GM21786 (cell line): Measurements from ENCODE around the gene TOM1.
A peak's percentile ranks its signal among the peaks of the same experiment; 100 is the strongest.
"Not testable (repeated sequence)": the region's sequence is repeated elsewhere in the genome, so short reads cannot be mapped to it uniquely, and the experiment has no call there.

Experiments
- ATAC-seq: cut with Tn5 transposase; IDR thresholded peaks from one replicate; pipeline ENCODE4 v1.9.1; 2021; ENCODE audit not compliant: unreplicated experiment

TOM1 gene

DNA sequence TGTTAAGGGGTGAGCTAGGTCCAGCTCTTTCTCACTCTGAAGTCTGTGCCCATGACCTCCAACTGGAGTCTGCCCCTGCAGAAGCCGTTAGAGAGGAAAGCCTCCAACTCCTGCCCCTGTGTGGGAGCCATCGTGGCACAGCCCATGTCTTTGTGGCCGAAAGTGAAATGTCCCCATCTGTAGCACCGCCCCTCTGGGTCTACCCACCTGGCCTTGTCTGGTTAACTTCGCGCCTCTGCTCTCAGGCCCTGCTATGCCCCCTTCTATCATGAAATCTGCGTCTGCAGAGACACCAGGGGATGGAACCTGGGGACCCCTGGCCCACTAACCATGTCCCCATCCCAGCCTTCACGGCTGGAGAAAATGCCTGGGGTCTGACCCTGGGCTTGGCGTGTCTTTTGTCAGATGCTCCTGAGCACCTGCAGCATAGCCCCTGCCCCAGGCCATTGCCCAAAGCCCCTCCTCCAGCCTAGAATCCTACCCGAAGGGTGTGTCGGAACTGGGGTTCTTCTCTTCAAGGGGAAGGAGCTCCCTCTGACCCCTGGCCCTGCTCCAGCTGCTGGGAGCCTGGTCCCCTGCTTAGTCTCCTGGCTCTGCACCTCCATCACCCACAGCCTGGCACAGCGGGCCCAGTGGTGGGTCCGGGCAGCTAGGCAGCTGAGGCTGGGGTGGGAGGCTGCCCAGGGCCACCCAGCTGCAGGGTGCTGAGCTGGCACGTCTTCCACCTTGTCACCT lies 45.4 kb downstream of the TOM1 start:
- no peak for ATAC-seq

- ATAC-seq, result no peak
Measured at GRCh38 chr22:35345808-35346505, 46.3 kb downstream of the TOM1 start.

DNA sequence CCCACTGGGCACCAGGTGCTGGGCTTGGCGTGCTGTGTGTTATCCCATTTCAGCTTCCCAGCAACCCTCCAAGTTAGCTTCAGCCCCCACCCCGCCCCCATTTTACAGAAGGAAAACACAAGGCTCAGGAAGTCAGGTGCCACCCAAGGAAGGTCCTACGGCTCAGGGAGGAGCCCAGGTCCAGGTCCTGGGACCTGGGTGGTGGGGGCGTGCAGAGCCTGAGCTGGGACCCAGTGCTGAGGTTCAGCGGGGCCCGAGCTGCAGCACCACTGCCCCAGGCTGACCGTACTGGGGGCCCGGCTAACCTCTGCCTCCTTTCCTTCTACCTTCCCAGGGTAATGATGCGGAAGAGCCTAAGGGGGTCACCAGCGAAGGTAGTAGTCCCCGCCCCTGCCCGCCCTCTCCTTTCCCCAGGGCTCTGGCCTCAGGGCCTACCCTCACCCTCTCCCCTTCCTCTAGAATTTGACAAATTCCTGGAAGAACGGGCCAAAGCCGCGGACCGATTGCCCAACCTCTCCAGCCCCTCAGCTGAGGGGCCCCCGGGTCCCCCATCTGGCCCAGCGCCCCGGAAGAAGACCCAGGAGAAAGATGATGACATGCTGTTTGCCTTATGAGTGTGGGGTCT lies 47.0 kb downstream of the TOM1 start:
- ATAC-seq, result no peak

- no peak for ATAC-seq
Measured at GRCh38 chr22:35347462-35347861, 47.8 kb downstream of the TOM1 start.

- ATAC-seq, result no peak
Measured at GRCh38 chr22:35348026-35348590, 48.4 kb downstream of the TOM1 start.

- ATAC-seq, result no peak
Measured at GRCh38 chr22:35348703-35349102, 49.0 kb downstream of the TOM1 start.

DNA sequence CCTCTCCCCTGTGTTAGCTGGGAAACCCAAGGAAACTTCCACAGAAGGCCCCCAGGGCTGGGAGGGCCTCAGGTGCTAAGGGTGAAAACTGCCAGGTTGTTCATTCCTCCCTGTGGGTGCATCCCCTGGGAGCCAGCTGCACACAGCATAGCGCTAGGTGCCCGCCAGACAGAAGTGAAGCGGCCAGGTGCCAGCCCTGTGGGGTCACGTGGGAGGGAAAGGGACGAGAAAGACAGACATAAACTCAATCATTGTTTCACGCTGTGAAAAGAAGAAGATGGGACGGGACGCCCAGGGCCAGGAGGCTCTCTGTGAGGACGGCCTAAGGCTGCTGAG lies 49.6 kb downstream of the TOM1 start:
- no peak for ATAC-seq

DNA sequence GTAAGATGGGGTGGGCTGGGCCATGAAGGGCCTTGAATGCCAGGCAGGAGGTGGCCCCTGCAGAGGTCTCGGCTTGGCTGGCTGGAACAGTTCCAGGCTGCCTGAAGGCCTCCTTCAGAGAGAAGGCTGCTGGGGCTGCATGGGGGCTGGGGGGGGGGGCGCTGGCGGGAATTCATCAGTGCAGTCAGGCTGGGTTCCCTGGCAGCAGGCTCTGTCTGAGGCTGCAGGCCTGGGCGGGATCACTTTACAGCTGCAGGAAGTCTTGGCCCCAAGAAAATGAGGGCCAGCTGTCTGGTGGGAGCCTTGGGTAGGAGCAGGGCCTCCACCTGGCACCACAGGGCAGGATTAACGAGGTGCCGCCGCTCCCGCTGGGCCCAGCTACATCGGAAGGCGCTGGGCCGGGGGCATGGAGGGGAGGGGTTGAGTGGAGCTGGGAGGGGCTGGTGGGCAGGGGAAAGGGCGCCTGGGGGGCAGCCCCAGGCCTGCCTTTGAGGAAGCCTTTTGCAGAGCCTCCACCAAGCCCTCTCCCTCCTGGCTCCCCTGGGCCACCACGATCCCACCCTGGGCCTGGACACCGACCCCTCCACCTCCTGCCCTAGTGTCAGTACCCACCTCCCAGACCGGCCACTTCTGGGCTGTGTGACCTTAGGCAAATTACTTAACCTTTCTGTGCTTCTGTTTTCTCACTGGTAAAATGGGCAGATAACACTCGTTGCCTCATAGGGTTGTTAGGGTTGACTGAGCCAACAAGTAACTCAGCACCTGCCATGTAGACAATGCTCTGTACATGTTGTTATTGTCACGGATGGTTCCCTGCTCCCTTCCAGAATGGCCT lies 50.2 kb downstream of the TOM1 start:
- ATAC-seq, result no peak

DNA sequence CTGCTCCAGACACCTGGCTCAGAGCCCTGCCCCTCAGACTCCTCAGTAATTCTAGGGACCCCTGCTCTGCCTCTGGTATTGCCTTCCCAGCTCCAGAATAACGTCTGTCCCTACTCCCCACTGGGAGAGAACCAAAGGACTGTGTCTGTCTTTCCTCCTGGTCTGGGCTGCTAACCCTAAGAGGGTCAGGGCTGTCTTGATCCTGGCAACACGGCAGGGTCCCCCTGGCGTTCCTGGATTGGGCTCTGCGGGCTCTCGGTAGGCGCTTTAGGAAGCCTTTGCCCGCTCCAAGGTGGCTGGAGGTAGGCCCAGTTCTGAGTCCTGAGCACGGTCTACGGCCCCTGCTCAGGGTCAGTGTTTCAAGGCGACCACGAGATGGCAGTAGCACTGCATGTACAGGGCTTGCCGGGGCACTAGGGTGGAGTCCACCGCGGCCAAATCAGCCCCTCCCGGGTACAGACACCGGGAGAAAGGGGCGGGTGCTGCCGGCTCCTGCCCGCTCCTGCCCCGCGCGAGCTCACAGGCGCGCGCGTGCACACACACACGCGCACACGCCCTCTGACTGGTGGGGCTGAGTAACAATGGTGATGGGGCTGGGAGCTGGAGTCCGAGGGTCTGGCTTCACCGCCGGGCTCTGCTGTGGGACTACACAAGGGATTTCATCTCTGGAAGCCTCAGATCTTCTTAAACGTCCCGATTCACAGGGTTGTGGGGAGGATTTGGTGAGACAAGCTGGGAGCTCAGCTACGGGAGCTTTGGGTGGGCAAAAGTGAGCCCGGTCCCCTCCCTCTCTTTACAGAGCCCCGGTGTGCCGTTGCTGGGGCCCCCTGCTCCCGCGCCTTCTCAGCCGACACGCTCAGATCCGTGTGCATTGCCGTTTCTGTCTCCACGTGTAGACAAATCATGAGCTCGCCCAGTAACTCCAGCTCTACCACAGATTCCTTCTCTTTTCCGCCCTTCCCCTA lies 51.1 kb downstream of the TOM1 start:
- ATAC-seq, result peak; percentile 74

GRCh38 chr22:35352214-35353111 lies 52.8 kb downstream of the TOM1 start:
- ATAC-seq, result peak; percentile 49

DNA sequence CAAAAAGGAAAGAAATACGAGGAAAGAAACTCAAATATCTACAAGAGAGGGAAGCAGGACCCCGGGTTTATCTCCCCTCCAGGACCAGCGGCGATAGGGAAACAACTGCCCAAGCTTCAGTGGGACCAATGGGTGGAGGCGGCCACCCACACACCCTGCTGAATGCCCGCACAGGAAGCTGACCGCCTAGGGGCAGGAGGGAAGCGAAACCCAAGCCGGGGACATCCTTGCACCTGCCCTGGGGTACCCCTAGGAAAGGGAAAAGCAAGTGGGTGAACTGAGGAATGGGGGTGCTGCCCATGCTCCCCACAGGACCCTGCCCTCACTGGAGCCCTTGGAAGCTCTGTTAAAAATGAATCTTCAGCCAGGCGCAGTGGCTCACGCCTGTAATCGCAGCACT lies 53.6 kb downstream of the TOM1 start:
- no peak for ATAC-seq

DNA sequence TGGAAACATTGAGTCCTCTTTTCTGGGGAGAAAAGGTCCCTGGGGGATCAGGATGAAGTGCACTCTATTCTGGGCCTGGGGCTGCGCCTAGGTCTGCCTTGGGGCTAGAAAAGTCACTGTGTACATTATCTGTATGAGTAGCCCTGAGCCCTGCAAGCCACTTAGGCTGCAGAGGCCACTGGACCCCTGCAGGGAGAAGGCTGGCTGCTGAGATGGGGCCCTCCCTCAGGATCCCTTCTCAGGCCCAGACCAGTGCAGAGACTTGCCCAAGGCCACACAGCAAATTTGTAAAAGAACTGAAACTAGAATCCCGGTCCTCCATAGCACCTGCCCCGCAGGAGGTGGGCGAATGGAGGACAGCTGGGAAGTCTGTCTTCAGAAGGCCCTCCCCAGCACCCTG lies 54.4 kb downstream of the TOM1 start:
- no peak for ATAC-seq

DNA sequence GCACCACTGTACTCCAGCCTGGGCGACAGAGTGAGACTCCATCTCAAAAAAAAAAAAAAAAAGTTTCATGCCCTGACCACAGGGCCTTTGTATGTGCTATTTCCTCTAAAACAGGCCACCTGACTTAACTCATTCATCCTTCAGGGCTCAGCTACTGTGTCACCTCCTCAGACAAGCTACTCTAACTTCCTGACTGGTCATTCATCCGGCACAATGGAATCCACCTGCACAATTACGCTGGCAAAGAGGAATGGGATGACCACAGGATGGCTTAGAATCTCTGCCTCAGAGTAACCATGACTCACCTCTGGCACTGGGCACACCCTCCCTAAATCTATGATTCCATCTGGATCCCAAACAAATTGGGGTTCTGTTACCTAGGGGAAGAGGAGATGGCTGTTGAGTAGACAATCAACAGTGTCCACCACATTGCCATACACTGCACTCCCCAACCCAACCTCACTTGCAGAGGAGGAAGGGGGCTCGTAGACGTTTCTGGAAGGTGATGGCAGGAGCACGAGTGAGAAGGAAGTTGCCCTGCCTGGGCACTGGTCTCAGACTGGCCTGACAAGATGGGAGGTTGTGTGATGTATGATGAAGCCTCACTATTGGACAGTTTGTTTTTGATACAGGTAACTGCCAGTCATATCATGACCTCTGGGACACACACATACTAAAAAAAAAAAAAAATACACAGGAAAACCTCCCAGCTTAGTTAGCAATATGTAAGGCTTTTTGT lies 58.4 kb downstream of the TOM1 start:
- ATAC-seq, result no peak

DNA sequence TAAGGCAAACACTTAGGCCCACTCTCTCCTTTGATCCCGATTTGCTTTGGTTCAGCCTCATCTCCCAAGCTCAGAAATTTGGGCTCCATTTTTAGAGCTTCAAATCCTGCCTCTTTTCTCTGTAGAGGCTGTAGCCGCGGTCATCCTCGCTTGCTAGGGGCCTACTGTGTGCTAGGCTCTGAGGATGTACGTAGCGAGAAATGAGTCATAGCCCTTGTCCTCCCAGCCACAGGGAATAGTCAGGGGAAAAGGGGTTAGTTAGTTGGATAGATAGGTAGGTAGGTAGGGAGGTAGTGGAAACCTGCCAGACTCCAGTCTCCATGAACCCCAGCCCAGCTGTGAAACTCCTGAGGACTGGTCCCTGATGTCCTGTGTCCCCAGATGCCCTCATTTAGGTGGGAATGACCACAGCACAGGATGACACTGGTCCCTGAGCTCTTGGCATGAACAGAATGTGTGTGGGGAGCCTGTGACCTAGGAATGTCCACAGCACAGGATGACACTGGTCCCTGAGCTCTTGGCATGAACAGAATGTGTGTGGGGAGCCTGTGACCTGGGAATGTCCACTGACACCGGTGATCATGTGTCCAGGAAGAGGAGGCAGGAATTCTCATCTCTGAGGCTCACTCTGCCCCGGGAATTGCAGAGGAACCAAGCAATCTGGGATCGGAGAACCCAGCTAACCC lies 59.8 kb downstream of the TOM1 start:
- no peak for ATAC-seq

DNA sequence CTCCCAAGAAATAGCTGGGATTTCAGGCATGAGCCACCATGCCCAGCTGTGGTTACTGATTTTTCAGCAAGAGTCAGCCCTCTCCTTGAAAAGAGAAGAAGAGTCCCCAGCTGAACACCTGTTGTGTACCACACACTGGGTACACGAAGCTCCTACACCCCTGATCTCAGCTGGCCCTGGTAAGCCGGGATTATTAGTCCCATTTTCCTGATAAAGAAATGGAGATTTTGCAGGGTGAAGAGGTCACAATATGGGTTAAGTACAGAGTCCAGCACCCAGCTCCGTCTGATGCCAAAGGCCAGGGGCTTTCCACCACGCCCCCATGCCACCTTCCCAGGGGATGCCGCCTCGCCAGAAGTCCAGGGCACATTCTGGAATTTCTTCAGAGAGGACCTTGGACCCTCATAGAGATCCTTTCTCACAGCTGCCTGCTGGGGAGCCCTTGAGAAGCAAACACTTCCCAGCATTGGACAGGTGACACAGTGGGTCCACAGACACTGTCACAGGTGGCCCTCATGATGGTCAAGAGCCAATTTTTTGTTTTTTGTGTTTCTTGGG lies 61.4 kb downstream of the TOM1 start:
- ATAC-seq, result no peak

- ATAC-seq, result no peak
Measured at GRCh38 chr22:35363566-35364086, 63.9 kb downstream of the TOM1 start.

GRCh38 chr22:35364230-35364629 lies 64.5 kb downstream of the TOM1 start:
- not testable (repeated sequence) for ATAC-seq
